HG03378 (cell line): Measurements from ENCODE around the gene ARFGEF3.
"Not testable (repeated sequence)": the region's sequence is repeated elsewhere in the genome, so short reads cannot be mapped to it uniquely, and the experiment has no call there.

Experiments
- ATAC-seq: cut with Tn5 transposase; IDR thresholded peaks from one replicate; pipeline ENCODE4 v1.9.1; 2021; ENCODE audit warnings: mild to moderate bottlenecking, moderate library complexity; ENCODE audit not compliant: unreplicated experiment

The ARFGEF3 gene

GRCh38 chr6:138267971-138268895, 106.5 kb downstream of the ARFGEF3 start:
- no peak for ATAC-seq

GRCh38 chr6:138271451-138271850, 109.7 kb downstream of the ARFGEF3 start:
- ATAC-seq, result no peak

- no peak for ATAC-seq
These were observed 111.0 kb downstream of the ARFGEF3 start for GRCh38 chr6:138272533-138273315.

GRCh38 chr6:138275976-138276375, 114.2 kb downstream of the ARFGEF3 start:
- ATAC-seq, result no peak

- ATAC-seq, result no peak
These were observed 116.1 kb downstream of the ARFGEF3 start for GRCh38 chr6:138277835-138278234.

DNA sequence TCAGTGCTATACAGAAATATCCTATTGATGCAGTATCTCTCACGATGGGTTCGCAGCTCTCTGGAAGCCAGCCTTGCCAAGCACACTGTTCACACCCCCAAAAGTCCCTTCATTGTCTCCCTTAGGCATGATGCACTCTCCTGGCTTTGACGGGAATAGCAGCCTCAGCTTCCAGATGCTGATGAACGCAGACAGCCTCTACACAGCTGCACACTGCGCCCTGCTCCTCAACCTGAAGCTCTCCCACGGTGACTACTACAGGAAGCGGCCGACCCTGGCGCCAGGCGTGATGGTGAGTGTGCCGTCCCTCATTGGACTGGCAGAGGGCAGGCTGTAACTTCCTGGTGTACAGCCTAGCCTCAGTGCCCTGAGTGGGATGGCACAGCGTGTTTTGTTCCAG, 116.6 kb downstream of the ARFGEF3 start:
- ATAC-seq, result no peak

GRCh38 chr6:138285800-138286199, 124.1 kb downstream of the ARFGEF3 start:
- ATAC-seq, result no peak

GRCh38 chr6:138286698-138287097, 125.0 kb downstream of the ARFGEF3 start:
- ATAC-seq, result no peak

GRCh38 chr6:138287144-138287955, 125.6 kb downstream of the ARFGEF3 start:
- peak; percentile 61 for ATAC-seq

GRCh38 chr6:138288428-138289085, 126.8 kb downstream of the ARFGEF3 start:
- not testable (repeated sequence) for ATAC-seq

GRCh38 chr6:138289739-138290138, 128.0 kb downstream of the ARFGEF3 start:
- ATAC-seq, result no peak

- ATAC-seq, result no peak
These were observed 128.8 kb downstream of the ARFGEF3 start for GRCh38 chr6:138290423-138290962.

- ATAC-seq, result no peak
These were observed 129.5 kb downstream of the ARFGEF3 start for GRCh38 chr6:138291036-138291848.

- ATAC-seq, result no peak
These were observed 130.1 kb downstream of the ARFGEF3 start for GRCh38 chr6:138291849-138292181.

- ATAC-seq, result no peak
These were observed 130.7 kb downstream of the ARFGEF3 start for GRCh38 chr6:138292482-138292881.

- no peak for ATAC-seq
These were observed 132.0 kb downstream of the ARFGEF3 start for GRCh38 chr6:138293428-138294395.

DNA sequence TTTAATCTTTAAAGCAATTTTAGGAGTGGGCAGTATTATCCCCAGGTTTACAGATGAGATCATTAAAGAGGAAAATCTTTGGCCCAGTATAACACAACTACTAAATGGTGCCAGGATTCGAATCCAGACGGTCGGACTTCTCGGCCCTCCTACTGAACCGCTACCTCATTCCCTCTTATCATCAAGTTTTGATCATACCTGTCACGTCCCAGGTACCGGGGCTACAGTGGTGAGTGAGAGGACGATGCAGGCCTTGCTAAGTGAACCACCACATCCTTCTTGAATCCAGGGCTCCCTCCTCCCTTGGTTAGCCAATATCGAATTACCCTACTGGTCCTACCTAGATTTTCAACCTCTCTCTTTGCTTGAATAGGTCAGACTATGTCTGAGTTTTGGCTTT, 134.6 kb downstream of the ARFGEF3 start:
- ATAC-seq, result no peak

DNA sequence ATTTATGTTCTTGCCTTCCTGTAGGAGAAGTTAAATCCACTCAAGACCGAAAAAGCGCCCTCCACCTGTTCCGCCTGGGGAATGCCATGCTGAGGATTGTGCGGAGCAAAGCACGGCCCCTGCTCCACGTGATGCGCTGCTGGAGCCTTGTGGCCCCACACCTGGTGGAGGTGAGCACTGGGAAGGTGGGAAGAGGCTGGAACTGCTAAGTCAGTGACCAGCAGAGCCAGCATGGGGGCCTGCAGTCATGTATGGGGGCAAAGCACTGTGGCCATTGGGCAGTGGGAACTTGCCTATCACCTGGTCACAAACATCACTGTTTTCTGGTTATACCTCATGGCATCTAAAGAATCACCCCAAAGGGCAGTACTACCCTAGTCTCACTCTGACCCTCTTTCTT, 135.0 kb downstream of the ARFGEF3 start:
- no peak for ATAC-seq
